Epithelial cell of prostate (primary cell): ENCODE measurements around the gene HIVEP1.

Experiments
- DNase-seq: peaks from one replicate; pipeline ENCODE4 v3.0.0-alpha.2; 2011; ENCODE audit warnings: low read depth, low spot score
- H3K27ac ChIP-seq: fragments of 450-650 bp; 2 replicates; pipeline ENCODE4 v1.5.1; 2017; ENCODE audit warnings: mild to moderate bottlenecking

HIVEP1 gene

DNA sequence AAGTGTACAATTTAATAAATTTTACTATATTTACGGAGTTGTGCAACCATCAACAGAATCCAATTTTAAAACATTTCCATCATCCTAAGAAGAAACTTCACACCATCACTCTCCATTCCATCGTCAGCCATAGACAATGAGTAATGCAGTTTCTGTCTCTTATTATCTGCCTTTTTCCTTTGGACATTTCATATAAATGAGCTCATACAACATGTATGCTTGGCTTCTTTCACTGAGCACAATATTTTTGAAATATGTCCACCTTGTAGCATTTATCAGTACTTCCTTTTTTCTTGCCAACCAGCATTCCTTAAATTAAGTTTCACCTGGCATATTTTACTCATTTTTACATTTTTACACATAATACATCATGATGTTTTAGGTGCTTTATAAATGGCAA, 22.7 kb upstream of the HIVEP1 start:
- no peak for DNase-seq
- H3K27ac ChIP-seq = no peak overlapping the region

DNA sequence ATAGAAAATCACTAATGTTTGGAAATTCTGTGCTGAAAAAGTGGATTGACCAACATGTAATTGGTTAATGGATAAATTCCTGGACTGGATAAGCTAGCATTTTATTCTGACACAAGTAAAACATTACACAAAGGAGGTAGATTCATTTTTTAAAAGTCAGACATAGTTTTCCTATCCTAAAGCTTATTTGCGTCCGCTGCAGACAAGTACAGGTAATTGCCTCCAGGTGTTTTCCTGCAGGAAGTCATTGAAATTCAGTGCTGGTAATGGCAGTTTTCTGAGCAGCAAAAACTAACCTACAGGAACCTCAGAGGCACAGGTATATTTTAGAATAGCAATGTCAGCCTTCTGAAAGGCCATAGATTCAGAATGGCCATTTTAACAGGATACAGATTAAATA, 20.0 kb upstream of the HIVEP1 start:
- no peak overlapping the region for H3K27ac ChIP-seq
- no peak for DNase-seq

DNA sequence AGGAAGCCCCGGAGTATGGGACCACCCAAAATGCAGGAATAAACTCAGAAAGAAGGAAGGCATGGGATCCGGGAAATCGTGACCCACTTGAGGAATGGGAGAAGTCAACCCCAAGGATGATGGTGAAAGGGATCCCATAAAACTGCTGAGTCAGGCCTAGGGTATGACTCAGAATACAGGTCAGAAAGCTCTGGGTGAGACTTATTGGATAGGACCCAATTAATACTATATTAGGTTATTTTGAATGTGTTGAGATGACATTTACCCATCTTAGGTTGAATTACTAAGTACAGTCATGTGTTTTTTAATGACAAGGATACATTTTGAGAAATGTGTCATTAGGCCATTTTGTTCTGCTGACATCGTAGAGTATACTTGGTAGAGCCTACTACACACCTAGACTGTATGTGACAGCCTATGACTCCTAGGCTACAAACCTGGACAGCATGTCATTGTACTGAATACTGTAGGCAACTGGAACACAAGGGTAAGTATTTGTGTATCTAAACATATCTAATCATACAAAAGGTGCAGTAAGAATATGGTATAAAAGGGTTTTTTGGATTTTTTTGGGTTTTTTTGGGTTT, 17.1 kb upstream of the HIVEP1 start:
- DNase-seq = no peak
- H3K27ac ChIP-seq = no peak overlapping the region

DNA sequence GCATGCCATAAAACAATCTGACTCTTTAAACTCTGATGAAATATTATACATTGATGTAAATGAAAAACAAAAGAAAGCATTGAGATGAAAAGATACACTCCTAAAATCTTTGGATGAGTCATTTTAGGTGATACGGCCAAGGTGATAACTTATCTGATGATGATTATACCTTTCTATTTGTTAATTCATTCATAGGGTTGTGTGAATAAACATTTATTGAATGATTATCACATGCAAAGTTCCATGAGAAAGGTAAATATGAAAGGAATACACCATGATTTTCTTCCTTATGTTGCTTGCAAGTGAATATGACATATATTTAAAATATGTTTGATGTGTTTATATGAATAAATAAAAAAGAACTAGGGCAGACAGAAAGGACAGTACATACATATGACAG, 15.4 kb upstream of the HIVEP1 start:
- no peak overlapping the region for H3K27ac ChIP-seq
- no peak for DNase-seq

DNA sequence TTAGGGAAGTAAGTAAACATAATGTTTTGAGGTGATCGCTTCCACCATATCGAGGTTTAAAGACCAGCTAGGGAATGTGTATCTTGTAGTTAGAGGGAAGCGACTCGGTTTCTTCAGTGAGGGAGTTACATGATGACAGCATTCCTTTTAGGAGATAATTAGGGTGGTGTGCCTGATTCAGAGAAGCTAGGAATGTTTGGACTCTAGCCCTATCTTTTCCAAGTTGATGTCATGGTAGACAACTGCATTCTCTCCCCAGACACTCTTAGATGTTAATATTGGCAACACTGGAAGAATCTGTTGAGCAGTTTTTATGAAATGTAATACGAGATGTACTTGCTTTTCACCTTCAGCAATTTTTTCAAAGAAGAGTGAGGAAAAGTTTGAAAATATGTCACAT, 12.9 kb upstream of the HIVEP1 start:
- H3K27ac ChIP-seq = no peak overlapping the region
- no peak for DNase-seq

DNA sequence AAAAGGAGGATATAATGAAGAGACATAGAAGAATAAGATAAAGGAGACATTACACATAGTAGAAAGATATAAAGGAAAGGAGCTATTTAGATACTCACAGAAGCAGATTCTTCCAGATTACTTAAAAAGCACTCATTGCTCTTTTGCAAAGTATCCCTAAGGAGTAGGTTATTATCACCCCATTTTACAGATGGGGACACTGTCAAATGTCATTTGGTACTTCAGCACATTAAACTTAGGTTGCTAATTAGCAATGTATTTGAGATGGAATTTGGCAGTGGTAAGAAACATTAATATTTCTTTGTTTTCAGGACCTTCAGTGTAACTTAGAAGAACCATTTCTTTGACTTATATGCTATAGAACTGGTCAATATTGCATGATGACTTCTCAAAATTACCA, 11.9 kb upstream of the HIVEP1 start:
- H3K27ac ChIP-seq = no peak overlapping the region
- DNase-seq = no peak

DNA sequence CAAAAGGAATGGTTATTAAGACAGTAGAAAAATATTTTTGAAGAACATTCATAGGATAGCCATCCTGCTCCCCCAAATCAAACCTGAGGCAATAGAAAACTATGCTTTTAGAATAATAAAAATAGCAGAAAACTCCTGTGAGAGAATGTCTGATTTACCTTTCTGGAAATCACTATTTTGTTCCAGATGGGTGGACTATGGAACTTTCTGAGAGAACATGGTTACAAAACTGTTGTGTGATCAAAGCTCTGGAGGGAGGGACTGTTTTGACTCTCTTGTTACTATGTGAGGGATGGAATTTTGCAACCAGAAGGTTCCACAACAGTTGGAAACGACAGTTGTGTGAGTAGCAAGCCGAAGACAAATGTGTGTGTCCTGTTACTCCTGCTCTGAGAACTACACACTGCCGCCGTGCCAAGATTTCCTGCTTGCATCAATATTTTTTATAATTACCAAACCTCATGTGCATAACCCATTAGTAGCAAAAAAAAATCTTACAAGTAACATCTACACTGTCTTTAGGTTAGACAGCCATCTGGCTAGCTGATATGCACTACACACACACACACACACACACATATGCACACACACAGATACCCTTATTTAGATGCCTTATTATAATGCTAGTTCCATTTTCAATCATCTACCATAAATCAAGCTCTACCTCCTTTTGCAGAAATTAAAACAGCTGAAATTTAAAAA, 11.0 kb upstream of the HIVEP1 start:
- DNase-seq = no peak
- no peak overlapping the region for H3K27ac ChIP-seq

DNA sequence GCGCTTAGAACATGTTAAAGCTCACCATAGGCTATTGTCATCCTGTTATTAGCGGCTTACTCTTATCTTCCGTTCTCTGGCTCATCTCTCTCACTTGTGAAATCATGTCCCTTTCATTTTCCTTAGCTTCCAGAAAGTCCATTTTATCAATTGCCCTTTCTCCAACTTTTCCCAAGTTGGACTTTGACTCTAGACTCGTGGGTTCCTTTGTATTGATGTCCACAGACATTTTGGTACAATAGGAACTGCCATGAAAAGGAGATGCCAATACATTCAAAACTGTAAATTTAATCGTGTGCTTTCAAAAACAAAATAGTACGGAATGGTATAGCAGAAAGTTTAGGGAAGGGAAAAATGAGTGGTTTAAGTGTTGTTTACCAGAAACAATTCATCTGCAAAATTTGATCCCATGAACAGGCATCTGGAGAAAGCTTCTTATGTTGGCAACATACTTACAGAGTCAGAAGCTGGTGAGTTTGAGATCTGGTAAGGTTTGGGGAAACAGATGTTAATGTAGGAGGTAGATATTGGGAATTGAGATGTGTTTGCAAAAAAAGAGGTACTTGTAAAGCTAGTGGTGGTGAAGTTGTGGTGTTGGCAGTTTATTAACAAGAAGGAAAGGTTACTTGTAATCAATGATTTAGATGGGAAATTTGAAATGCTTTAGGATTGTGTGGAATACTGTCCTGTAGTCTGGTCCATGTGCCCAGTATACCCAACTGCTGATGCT, 10.2 kb upstream of the HIVEP1 start:
- no peak for DNase-seq
- H3K27ac ChIP-seq = no peak overlapping the region

DNA sequence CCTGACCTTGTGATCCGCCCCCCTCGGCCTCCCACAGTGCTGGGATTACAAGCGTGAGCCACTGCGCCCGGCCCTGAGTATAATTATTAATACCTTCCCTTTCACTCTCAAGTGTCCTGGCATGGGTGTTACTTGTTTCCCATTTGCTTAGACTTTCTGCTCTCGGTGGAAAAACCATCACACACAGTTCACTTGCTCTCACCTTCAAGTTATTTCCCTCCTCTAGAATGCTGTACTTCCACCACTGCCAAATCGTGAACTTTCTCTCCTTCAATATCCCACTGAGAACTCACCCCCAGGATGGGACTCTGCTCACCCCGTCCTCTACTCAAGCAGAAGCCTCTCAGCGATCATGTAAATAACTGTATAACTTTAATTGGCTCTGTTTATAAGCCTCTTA, 4.6 kb upstream of the HIVEP1 start:
- no peak for DNase-seq
- peak overlapping the region; percentile 97 for H3K27ac ChIP-seq

DNA sequence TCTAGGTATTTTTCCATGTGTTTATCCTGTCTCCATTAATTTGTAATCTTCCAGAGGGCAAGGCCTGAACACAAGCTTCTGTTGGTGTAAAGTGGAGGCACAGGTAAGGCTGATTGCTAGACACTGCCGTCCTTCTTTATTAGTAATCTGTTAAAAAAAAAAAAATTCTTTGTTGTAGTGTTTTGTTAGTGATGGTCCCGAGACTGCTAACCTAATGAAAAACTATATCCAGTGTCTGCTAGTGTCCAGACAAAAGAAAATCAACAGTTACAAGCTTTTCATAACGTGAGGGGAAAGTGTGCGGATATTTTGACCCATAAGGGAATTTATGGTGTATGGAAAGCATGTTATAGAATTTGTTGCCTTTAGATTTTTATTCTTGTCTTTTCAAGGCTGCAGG, 4.2 kb upstream of the HIVEP1 start:
- H3K27ac ChIP-seq = peak overlapping the region; percentile 97
- DNase-seq = no peak

DNA sequence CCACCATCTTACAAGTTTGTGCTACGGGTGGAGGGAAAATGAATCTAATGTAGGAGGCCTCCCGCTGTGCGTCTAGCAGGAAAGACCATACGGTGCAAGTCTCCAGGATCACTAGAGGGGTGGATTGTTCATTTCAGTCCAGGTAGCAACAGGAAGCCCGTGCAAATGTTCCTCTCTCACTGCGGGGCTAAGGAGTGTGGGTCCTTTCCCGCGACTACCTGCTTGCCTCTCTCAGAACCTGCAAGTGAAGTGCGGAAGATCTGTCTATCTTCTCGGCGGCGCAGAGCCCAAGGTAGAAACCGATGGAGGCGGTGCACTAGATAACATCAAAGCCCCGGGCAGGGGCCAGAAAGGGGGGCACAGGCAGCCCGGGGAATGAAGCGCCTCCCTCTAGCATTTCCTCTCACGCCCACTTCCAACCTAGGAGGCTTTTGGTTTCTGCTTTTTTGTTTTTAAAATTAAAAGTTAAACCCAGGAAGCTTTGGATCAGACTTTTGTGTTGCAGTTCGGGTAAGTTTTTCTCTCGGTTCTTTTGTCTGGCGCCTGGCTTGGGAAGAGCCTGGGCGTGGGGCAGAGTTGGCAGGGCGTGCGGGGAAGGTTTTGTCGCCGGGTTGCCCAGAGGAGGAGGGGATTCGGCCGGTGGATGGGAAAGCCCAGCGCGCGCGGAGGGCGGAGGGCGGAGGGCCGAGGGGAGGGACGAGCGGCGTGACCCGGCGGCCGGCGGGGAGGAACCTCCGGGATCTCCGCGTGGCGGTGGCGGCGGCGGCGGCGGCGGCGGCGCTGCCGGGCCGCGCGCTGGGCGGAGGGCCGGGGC, 3.5 kb upstream of the HIVEP1 start:
- H3K27ac ChIP-seq = peak overlapping the region; percentile 97
- DNase-seq = no peak

DNA sequence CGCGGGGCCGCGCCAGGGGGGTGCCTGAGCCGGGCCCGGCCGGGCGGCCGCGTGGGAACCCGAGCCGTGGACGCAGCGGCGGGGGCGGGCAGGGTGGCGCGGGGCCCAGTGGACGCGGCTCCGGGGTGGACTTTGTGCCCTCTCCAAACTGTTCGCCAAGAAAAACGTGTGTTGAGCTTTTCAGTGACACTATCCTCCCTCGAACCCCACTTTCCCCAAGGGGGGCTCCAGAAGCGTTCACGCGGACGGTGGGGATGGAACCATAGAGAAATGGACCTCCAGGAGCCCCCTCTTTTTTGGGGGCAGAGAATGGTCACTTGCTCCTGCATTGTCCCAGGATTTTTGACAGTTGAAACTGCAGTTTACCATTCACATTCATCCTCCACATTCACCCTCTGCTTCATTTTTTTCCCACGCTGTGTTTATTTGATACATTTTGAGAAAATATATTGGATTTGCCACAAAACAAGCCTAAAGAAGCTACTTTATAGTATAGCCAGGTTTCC, 2.9 kb upstream of the HIVEP1 start:
- peak overlapping the region; percentile 97 for H3K27ac ChIP-seq
- no peak for DNase-seq

DNA sequence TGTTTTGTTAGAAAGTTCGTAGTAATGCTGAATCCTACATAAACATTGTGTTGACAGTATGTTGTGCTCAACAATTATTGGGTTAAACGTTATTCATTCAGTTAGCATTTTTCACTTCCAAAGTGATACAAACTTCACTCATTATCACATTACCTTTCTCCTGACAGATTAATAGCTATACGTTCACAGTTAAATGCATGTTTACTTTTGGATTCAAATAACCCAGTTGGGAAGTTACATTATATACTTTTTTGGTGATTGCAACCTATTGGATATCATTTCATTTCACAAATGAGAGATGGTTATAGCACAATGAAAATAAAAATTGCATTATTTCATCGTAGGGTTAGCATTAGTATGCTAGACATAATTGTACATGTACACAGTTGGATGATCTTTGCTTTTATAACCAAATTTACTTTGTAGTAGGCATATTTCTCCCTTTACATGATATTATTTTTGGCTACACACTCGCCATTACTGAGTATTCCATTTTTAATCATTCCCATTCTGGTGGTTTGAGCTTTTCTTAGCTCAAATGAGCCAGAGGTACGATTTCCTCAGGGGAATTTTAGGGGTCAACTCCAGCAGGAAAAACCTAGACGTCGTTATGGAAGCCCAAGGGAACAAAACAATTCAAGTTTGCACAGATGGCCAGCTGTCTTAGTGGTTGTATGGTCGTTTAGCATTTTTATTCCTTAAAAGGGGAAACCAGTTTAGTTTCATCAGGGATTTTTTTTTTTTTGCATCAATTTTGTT, 2.1 kb upstream of the HIVEP1 start:
- DNase-seq = no peak
- H3K27ac ChIP-seq = peak overlapping the region; percentile 97

DNA sequence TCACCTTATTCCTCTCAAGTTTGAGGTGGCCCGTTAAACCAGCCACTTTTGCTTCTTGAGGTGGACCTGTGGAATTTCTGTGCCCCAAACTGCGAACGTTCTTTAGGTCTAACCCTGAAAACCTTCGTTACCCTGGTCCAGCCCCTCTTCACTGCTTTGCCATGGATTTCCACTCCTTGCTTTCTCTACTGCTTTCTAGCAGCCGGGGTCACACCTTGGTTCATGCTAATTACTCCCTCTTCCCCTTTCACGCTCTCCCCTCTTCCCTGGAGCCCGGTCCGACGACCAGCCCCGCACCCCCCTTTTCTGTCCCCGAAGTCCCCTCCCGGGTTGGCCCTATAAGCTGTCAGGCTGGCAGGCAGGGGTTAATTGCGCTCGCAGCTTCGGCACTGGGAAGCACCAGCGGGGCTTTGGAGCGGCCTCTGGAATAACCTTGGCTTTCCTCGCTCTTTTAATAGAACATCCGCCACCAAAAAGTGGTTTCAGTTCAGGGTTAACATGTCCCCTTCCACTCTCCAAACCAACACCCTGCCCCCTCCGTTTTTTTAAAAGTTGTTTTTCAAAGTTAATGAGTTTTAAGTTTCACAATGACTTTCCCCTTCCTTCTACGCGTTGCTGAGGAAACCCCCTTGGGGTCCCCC, 1.4 kb upstream of the HIVEP1 start:
- DNase-seq = no peak
- peak overlapping the region; percentile 97 for H3K27ac ChIP-seq

DNA sequence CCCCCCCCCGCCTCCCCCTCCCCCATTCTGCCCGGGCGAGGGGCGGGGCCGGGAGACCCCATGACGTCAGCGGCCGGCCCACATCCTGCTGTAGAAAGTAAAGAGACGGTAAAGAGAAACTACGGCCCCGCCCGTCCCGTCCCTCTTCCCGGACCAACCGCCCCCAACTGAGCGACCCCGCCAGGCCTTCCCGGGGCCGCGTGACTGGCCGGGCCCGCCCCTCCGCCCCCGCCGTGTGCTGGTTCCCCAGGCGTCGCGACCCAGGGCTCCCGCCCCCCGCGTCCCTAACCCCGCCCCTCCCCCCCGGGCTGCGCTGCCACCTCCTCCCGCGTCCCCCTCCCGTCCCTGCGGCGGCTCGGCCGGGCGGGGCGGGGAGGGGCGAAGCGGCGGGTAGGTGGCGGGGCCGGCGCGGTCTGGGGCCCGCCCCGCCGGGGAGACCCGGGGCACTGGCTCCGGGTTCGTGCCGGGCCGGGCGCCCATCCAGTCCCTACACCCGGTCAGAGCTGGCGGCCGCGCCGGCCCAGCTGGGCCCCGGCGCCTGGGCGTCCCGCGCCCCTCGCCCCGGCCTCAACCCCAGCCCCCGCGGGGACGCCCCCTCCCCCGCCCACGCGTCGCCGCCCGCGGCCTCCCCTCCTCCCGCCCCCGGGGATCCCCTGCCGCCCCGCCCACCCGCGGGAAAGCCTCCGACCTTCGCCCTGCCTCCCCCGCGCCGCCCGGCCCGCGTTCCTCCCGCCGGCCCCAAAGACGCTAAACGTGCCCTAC, 655 bp upstream of the HIVEP1 start:
- H3K27ac ChIP-seq = peak overlapping the region; percentile 97
- DNase-seq = peak; percentile 85

DNA sequence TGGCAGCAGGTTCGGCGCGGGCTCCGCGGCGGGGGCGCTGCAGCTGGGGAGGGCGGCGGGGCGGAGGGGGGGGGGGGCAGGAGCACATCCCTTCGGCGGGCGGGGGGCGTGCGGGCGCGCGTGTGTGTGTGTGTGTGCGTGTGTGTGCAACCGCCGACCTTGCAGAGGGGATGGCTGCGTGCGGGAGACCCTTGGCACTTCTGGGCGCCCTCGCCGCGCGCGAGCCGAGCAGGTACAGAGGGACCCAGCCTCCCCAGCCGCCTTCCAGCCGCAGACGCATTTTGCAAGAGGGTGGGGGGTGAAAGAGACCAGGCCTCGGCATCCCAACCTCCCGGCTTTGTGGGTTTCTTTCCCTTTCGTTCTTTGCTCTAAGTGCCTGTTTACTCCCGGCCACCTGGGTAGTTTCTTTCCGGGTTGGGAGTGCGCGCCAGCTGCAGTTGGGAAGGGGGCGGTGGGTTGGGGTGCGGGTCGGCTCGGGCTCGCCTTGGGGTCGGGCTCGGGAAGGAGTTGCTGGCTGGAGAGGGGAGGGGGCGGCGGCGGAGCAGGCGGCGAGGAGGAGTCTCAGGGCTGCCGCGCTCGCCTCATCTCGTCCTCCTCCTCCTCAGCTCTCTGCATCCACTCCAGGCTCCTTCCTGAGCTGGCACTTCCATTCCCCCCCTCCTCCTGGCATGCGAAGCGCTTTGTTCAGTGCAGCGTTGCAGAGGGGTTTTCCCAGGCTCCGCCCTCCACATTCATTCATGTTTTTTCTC, 620 bp downstream of the HIVEP1 start:
- peak overlapping the region; percentile 97 for H3K27ac ChIP-seq
- peak; percentile 64 for DNase-seq

DNA sequence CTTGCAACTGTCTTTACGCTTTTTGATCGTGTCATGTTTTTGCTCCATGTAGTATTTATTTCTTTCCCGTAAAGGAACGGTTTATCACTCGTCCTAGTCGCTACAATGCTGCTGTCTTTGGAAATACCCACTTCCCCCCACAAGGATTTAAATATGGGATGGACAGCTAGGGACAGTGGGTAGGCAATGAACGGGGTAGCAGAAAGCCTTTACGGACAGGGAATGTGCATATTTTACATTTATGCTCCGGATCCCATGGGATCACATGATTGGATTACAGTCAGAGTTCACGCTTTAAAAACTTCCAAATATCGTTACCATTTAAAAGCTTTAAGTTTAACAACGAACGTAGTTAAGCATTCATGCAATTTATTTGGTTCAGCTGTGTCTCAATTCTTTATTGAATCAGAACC, 1.2 kb downstream of the HIVEP1 start:
- DNase-seq = no peak
- peak overlapping the region; percentile 97 for H3K27ac ChIP-seq
